ENCODE results near the gene RAVER2.
A peak's percentile ranks its signal among the peaks of the same experiment; 100 is the strongest.

DNA sequence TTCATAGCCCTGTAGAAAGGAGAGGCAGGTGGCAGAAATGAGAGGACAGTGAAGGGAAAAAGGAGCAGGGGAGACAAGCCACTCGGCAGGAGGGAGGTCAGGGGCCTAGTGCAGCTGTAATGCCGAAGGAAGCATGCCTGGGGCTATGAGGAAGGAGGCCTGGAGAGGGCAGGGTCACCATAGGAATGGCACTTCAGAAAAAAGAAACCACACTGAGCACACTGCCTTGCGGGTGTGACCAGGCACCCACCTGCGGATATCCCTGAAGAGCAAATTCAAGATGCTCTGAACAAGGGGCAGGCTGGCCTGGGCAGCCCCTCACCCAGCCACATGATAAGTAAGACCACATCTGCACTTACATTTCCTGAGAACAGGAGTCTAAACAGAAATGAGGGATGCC lies 116.7 kb downstream of the RAVER2 start:
- no peak for TF ChIP-seq EZH2 (IDR thresholded peaks at IDR 0.05; ENCODE audit: low read length, unreplicated experiment)
- TF ChIP-seq, protein P1, sequence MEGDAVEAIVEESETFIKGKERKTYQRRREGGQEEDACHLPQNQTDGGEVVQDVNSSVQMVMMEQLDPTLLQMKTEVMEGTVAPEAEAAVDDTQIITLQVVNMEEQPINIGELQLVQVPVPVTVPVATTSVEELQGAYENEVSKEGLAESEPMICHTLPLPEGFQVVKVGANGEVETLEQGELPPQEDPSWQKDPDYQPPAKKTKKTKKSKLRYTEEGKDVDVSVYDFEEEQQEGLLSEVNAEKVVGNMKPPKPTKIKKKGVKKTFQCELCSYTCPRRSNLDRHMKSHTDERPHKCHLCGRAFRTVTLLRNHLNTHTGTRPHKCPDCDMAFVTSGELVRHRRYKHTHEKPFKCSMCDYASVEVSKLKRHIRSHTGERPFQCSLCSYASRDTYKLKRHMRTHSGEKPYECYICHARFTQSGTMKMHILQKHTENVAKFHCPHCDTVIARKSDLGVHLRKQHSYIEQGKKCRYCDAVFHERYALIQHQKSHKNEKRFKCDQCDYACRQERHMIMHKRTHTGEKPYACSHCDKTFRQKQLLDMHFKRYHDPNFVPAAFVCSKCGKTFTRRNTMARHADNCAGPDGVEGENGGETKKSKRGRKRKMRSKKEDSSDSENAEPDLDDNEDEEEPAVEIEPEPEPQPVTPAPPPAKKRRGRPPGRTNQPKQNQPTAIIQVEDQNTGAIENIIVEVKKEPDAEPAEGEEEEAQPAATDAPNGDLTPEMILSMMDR (conservative IDR thresholded peaks at IDR 0.05; ENCODE audit: low read depth, low read length), result peak; percentile 27; the same call in 1 of the 2 replicates
- no peak for TF ChIP-seq EZH2phosphoT487 (IDR thresholded peaks at IDR 0.05; ENCODE audit: borderline replicate concordance, low read length)
